Body of pancreas (tissue), 4 donors: ENCODE results near the gene ODF2.

Source experiments
- CTCF ChIP-seq, 7 experiments: fragments of 450-650 bp in 4 of 7; fragments of 200-600 bp in 3 of 7; sonication (generic) in 3 of 7; IDR thresholded peaks; one replicate each; pipeline ENCODE4 v1.5.1; 2016 to 2019; ENCODE audit warnings: antibody characterized with exemption in 7 of 7
- POLR2A ChIP-seq, 3 donors: fragments of 450-650 bp; IDR thresholded peaks; one replicate each; pipeline ENCODE4 v1.6.1; 2016; ENCODE audit warnings: antibody characterized with exemption in 3 of 3, mild to moderate bottlenecking in 2 of 3

GRCh38 chr9:128550226-128550625 lies 94.4 kb downstream of the ODF2 start:
- TF ChIP-seq CTCF (IDR thresholded peaks at IDR 0.05) (no peak), POLR2A (IDR thresholded peaks at IDR 0.05) (no peak)
